ENCODE results near the gene FRMD8. TPM values are rescaled to one million over a fixed set of nuclear protein-coding genes. Genes with fewer than 3 reads are reported as not detected.

The FRMD8 gene
- polyA plus RNA-seq, 1 donor from 2014 or later, result 22.2 TPM

GRCh38 chr11:65431451-65432099, 45.1 kb downstream of the FRMD8 start:
- Histone ChIP-seq H3K9me2 (ENCODE audit: insufficient read depth, low read length) (no peaks in the 10 kb centered on the region), H3K4me2 (ENCODE audit: low read length) (no peak overlapping the region), H3K36me3 (ENCODE audit: insufficient read depth, low read length) (no peaks in the 10 kb centered on the region), H3K79me2 (replicated peaks; ENCODE audit: insufficient read depth, low read length) (peaks cover 13% of the 10 kb centered on the region), H2AFZ (ENCODE audit: low read depth, low read length) (no peak overlapping the region), H3K27me3 (ENCODE audit: insufficient read depth, low read depth, low read length) (no peaks in the 10 kb centered on the region), H4K20me1 (ENCODE audit: insufficient read depth) (no peaks in the 10 kb centered on the region), H3F3A (ENCODE audit: insufficient read depth, low read length, poor library complexity, severe bottlenecking) (no peaks in the 10 kb centered on the region), H3K27ac (ENCODE audit: low read length) (no peak overlapping the region), H3K9ac (ENCODE audit: low read length) (no peak overlapping the region), H3K4me3 (ENCODE audit: low read length) (no peak overlapping the region), H3K9me3 (ENCODE audit: low read length) (no peaks in the 10 kb centered on the region)
- TF ChIP-seq CTCF (IDR thresholded peaks at IDR 0.05; ENCODE audit: poor library complexity, severe bottlenecking) (no peak), SMC3 (conservative IDR thresholded peaks at IDR 0.05; ENCODE audit: poor library complexity) (no peak), TAF1 (IDR thresholded peaks at IDR 0.05; ENCODE audit: low read depth) (no peak), MXI1 (conservative IDR thresholded peaks at IDR 0.05; ENCODE audit: poor library complexity, severe bottlenecking) (no peak), EZH2 (IDR thresholded peaks at IDR 0.05; ENCODE audit: borderline replicate concordance, insufficient read depth, low read length, poor library complexity, severe bottlenecking) (no peak), RAD21 (conservative IDR thresholded peaks at IDR 0.05) (no peak), REST (IDR thresholded peaks at IDR 0.05; ENCODE audit: borderline replicate concordance) (no peak), EP300 (conservative IDR thresholded peaks at IDR 0.05; ENCODE audit: poor library complexity, severe bottlenecking) (no peak)

- Histone ChIP-seq H3K4me3 (ENCODE audit: low read length) (no peak overlapping the region), H3K9me2 (ENCODE audit: insufficient read depth, low read length) (no peaks in the 10 kb centered on the region), H4K20me1 (ENCODE audit: insufficient read depth) (no peaks in the 10 kb centered on the region), H3K27ac (ENCODE audit: low read length) (no peak overlapping the region), H2AFZ (ENCODE audit: low read depth, low read length) (no peak overlapping the region), H3K79me2 (replicated peaks; ENCODE audit: insufficient read depth, low read length) (peaks cover 11% of the 10 kb centered on the region), H3K9ac (ENCODE audit: low read length) (no peak overlapping the region), H3K4me2 (ENCODE audit: low read length) (no peak overlapping the region), H3K27me3 (ENCODE audit: insufficient read depth, low read depth, low read length) (no peaks in the 10 kb centered on the region), H3F3A (ENCODE audit: insufficient read depth, low read length, poor library complexity, severe bottlenecking) (no peaks in the 10 kb centered on the region), H3K9me3 (ENCODE audit: low read length) (no peaks in the 10 kb centered on the region), H3K36me3 (ENCODE audit: insufficient read depth, low read length) (no peaks in the 10 kb centered on the region)
- no peak for TF ChIP-seq EZH2 (IDR thresholded peaks at IDR 0.05; ENCODE audit: borderline replicate concordance, insufficient read depth, low read length, poor library complexity, severe bottlenecking)
- TF ChIP-seq EP300 (conservative IDR thresholded peaks at IDR 0.05; ENCODE audit: poor library complexity, severe bottlenecking), result no peak
Measured at GRCh38 chr11:65432100-65432650, 45.7 kb downstream of the FRMD8 start.

Data from neural cell (in vitro differentiated cells).